ES-I3 (cell line): ENCODE measurements around the gene ZNF219.

Experiments used
- H3K36me3 ChIP-seq: 2 replicates; pipeline ENCODE4 v1.6.1; 2013; ENCODE audit warnings: mild to moderate bottlenecking, low read length, control low read depth, moderate library complexity; ENCODE audit not compliant: insufficient read depth
- H3K4me1 ChIP-seq: 2 replicates; pipeline ENCODE4 v1.6.1; 2013; ENCODE audit warnings: mild to moderate bottlenecking, control low read depth, low read length; ENCODE audit not compliant: insufficient read depth
- H3K9ac ChIP-seq: 2 replicates; pipeline ENCODE4 v1.6.1; 2013; ENCODE audit warnings: low read depth, mild to moderate bottlenecking, low read length, moderate library complexity
- H3K9me3 ChIP-seq: 2 replicates; pipeline ENCODE4 v1.6.1; 2013; ENCODE audit warnings: mild to moderate bottlenecking, low read length, moderate library complexity; ENCODE audit not compliant: control insufficient read depth, insufficient read depth

The ZNF219 gene

GRCh38 chr14:21071225-21072030 is 27.0 kb downstream of the ZNF219 start:
- Histone ChIP-seq H3K36me3 (no peaks in the 10 kb centered on the region), H3K4me1 (peaks cover 7% of the 10 kb centered on the region; the same call in 1 of the 2 replicates), H3K9ac (peak overlapping the region; percentile 67)

GRCh38 chr14:21070610-21071224 is 27.7 kb downstream of the ZNF219 start:
- Histone ChIP-seq H3K9ac (peak overlapping the region; percentile 67), H3K4me1 (peaks cover 7% of the 10 kb centered on the region; the same call in 1 of the 2 replicates), H3K36me3 (no peaks in the 10 kb centered on the region), H3K9me3 (no peaks in the 10 kb centered on the region)

More at GRCh38 chr14:21071225-21072030, 27.0 kb downstream of the ZNF219 start:
- H3K9me3 ChIP-seq = no peaks in the 10 kb centered on the region

- Histone ChIP-seq H3K9me3 (no peaks in the 10 kb centered on the region), H3K4me1 (peaks cover 7% of the 10 kb centered on the region; the same call in 1 of the 2 replicates), H3K9ac (peak within 1 kb of the TSS; percentile 67), H3K36me3 (no peaks in the 10 kb centered on the region)
Observed at GRCh38 chr14:21070083-21070609, 28.3 kb downstream of the ZNF219 start, which contains the start of gene ARHGEF40. ARHGEF40 (plus strand) TSS chr14:21070304; CDS start chr14:21070397, 93 bp downstream.

- no peaks in the 10 kb centered on the region for H3K36me3 ChIP-seq
- H3K9ac ChIP-seq = peak overlapping the region; percentile 67
- H3K9me3 ChIP-seq = no peaks in the 10 kb centered on the region
- peaks cover 7% of the 10 kb centered on the region; the same call in 1 of the 2 replicates for H3K4me1 ChIP-seq
Observed at GRCh38 chr14:21069388-21070082, 28.9 kb downstream of the ZNF219 start.

- H3K9me3 ChIP-seq = no peaks in the 10 kb centered on the region
- peaks cover 9% of the 10 kb centered on the region; the same call in 1 of the 2 replicates for H3K4me1 ChIP-seq
- no peaks in the 10 kb centered on the region for H3K36me3 ChIP-seq
- peak overlapping the region; percentile 67; the same call in 1 of the 2 replicates for H3K9ac ChIP-seq
Observed at GRCh38 chr14:21068521-21069387, 29.7 kb downstream of the ZNF219 start.

- Histone ChIP-seq H3K9ac (no peak overlapping the region), H3K4me1 (peaks cover 6% of the 10 kb centered on the region; the same call in 1 of the 2 replicates), H3K9me3 (no peaks in the 10 kb centered on the region), H3K36me3 (no peaks in the 10 kb centered on the region)
Observed at GRCh38 chr14:21066882-21067502, 31.5 kb downstream of the ZNF219 start.

GRCh38 chr14:21063479-21063878 is 35.0 kb downstream of the ZNF219 start:
- H3K9ac ChIP-seq = no peak overlapping the region
- peaks cover 4% of the 10 kb centered on the region; the same call in 1 of the 2 replicates for H3K4me1 ChIP-seq
- no peaks in the 10 kb centered on the region for H3K36me3 ChIP-seq
- H3K9me3 ChIP-seq = no peaks in the 10 kb centered on the region

GRCh38 chr14:21061347-21061668 is 37.1 kb downstream of the ZNF219 start:
- Histone ChIP-seq H3K36me3 (no peaks in the 10 kb centered on the region), H3K9me3 (no peaks in the 10 kb centered on the region), H3K4me1 (peaks cover 4% of the 10 kb centered on the region; the same call in 1 of the 2 replicates), H3K9ac (no peak overlapping the region)

GRCh38 chr14:21060614-21061346 is 37.7 kb downstream of the ZNF219 start:
- no peaks in the 10 kb centered on the region for H3K9me3 ChIP-seq
- H3K36me3 ChIP-seq = no peaks in the 10 kb centered on the region
- peaks cover 4% of the 10 kb centered on the region; the same call in 1 of the 2 replicates for H3K4me1 ChIP-seq
- no peak overlapping the region for H3K9ac ChIP-seq

- no peaks in the 10 kb centered on the region for H3K36me3 ChIP-seq
- no peak overlapping the region for H3K9ac ChIP-seq
- peaks cover 4% of the 10 kb centered on the region; the same call in 1 of the 2 replicates for H3K4me1 ChIP-seq
- no peaks in the 10 kb centered on the region for H3K9me3 ChIP-seq
Observed at GRCh38 chr14:21059842-21060613, 38.4 kb downstream of the ZNF219 start.

GRCh38 chr14:21058903-21059302 is 39.6 kb downstream of the ZNF219 start:
- Histone ChIP-seq H3K9ac (no peak overlapping the region), H3K9me3 (no peaks in the 10 kb centered on the region), H3K36me3 (no peaks in the 10 kb centered on the region), H3K4me1 (peaks cover 4% of the 10 kb centered on the region; the same call in 1 of the 2 replicates)
